Erythroblast (primary cell): ENCODE results near the gene NIFK.

ENCODE experiments used
- GATA1 ChIP-seq: IDR thresholded peaks from 2 replicates; pipeline ENCODE4 v1.6.1; 2011; ENCODE audit warnings: low read depth, mild to moderate bottlenecking, control low read depth, low read length, moderate library complexity
- POLR2A ChIP-seq: IDR thresholded peaks from 2 replicates; pipeline ENCODE4 v1.6.1; 2011; ENCODE audit warnings: mild to moderate bottlenecking, low read length

- TF ChIP-seq POLR2A (no peak), GATA1 (no peak)
These were observed 54.0 kb downstream of the NIFK start for GRCh38 chr2:121682396-121683298.
